Activated B cell treated with CpG ODN at 0.5 μM for 24 hours (primary cell): ENCODE measurements around the gene DST. TPM values are rescaled to one million over a fixed set of nuclear protein-coding genes. Genes with fewer than 3 reads are reported as not detected.

ENCODE experiments used
- ATAC-seq: fragments of 200-7000 bp; cut with Tn5 transposase; one replicate; pipeline ENCODE4 v1.10.0; 2021; ENCODE audit warnings: low read depth, mild to moderate bottlenecking, moderate library complexity
- CTCF ChIA-PET: fragments of 350-600 bp; sonication (Branson Sonifier 250); formaldehyde crosslinking; loops from one replicate; lab custom pipeline; 2021; ENCODE audit warnings: antibody characterized with exemption; lab: Charles Lee
- POLR2A ChIA-PET: fragments of 350-600 bp; sonication (Branson Sonifier 250); formaldehyde crosslinking; loops from one replicate; lab custom pipeline; 2021; ENCODE audit warnings: antibody characterized with exemption; lab: Charles Lee
- DNase-seq: peaks from one replicate; pipeline ENCODE4 v3.0.0; 2022
- H3K27ac Mint-ChIP-seq: one replicate; pipeline ENCODE4 v1.8.0; 2020; ENCODE audit warnings: mixed read lengths
- H3K27me3 Mint-ChIP-seq: one replicate; pipeline ENCODE4 v1.8.0; 2021; ENCODE audit warnings: mixed read lengths
- H3K36me3 Mint-ChIP-seq: one replicate; pipeline ENCODE4 v1.8.0; 2021; ENCODE audit warnings: low read depth, mixed read lengths
- H3K4me1 Mint-ChIP-seq: one replicate; pipeline ENCODE4 v1.8.0; 2021; ENCODE audit warnings: mixed read lengths
- H3K4me3 Mint-ChIP-seq: one replicate; pipeline ENCODE4 v1.8.0; 2020; ENCODE audit warnings: mild to moderate bottlenecking, mixed read lengths
- H3K9me3 Mint-ChIP-seq: one replicate; pipeline ENCODE4 v1.8.0; 2020; ENCODE audit warnings: mixed read lengths
- CTCF ChIP-seq: fragments of 200-600 bp; IDR thresholded peaks from one replicate; pipeline ENCODE4 v1.8.0; 2022; ENCODE audit warnings: antibody characterized with exemption, mild to moderate bottlenecking
- intact Hi-C: fragments of 100-400 bp; cut with micrococcal nuclease; formaldehyde crosslinking; loops from one replicate; pipeline ENCODE4 v1.15.1; 2024
- total RNA-seq: library from RNA; stranded (reverse); gene quantifications from 2 replicates; pipeline ENCODE4 v1.2.3, GENCODE V29; 2022

Gene DST
- total RNA-seq, 1 donor from 2014 or later: 1.3 TPM

DNA sequence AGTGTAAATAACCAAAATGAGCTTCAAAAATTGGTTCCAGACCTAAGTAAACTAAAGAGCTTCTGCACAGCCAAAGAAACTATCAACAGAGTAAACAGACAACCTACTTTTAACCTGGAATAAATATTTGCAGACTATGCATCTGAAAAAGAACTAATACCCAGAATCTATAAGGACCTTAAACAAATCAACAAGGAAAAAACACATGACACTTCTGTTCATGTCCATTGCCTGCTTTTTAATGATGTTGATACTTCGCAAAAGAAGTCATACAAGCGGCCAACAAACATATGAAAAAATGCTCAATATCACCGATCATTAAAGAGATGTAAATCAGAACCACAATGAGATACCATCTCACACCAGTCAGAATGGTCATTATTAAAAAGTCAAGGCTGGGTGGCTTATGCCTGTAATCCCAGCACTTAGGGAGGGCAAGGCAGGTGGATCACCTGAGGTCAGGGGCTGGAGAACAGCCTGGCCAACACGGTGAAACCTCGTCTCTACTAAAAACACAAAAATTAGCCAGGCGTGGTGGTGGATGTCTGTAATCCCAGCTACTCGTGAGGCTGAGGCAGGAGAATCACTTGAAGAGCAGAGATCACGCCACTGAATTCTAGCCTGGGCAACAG is 42.5 kb upstream of the DST start:
- no peak overlapping the region for H3K27ac Mint-ChIP-seq
- DNase-seq (no peak), ATAC-seq (no peak)
- no peak for TF ChIP-seq CTCF
- H3K4me3 Mint-ChIP-seq: no peak overlapping the region
- H3K9me3 Mint-ChIP-seq: no peaks in the 10 kb centered on the region
- no peaks in the 10 kb centered on the region for H3K4me1 Mint-ChIP-seq
- H3K27me3 Mint-ChIP-seq: no peaks in the 10 kb centered on the region
- ChIA-PET CTCF (no interaction called here), POLR2A (no interaction called here)
- H3K36me3 Mint-ChIP-seq: no peaks in the 10 kb centered on the region
- intact Hi-C loops: no loop called here

GRCh38 chr6:56684342-56685101 is 41.8 kb upstream of the DST start:
- intact Hi-C loops: no loop called here
- no peaks in the 10 kb centered on the region for H3K4me1 Mint-ChIP-seq
- POLR2A ChIA-PET: no interaction called here
- H3K36me3 Mint-ChIP-seq: no peaks in the 10 kb centered on the region
- H3K4me3 Mint-ChIP-seq: no peak overlapping the region
- H3K27ac Mint-ChIP-seq: no peak overlapping the region
- no peaks in the 10 kb centered on the region for H3K27me3 Mint-ChIP-seq
- CTCF ChIA-PET: no interaction called here
- no peak for TF ChIP-seq CTCF
- H3K9me3 Mint-ChIP-seq: no peaks in the 10 kb centered on the region
- no peak for DNase-seq
- ATAC-seq: no peak

DNA sequence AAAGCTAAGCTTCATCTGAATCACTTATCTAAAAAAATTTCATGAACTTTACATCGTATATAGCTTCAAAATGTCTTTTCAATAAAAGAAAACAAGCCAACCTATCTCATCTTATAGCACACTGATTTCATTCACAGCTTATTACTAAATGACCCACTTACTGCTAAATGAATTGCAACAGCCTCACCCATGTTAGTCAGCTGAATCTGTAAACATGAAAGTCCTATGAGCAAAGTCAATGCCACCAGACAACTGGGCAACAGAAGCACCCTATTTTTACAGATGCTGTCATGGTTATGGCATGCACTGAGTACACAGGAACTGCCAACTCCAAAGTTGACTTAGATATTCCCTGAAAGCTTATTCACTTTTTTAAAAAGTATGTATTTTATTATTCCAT is 41.2 kb upstream of the DST start:
- ATAC-seq (no peak), DNase-seq (no peak)
- TF ChIP-seq CTCF: no peak
- CTCF ChIA-PET: no interaction called here
- Mint-ChIP-seq H3K4me3 (no peak overlapping the region), H3K4me1 (no peaks in the 10 kb centered on the region), H3K27ac (no peak overlapping the region), H3K27me3 (no peaks in the 10 kb centered on the region), H3K36me3 (no peaks in the 10 kb centered on the region), H3K9me3 (no peaks in the 10 kb centered on the region)
- POLR2A ChIA-PET: no interaction called here
- intact Hi-C loops: no loop called here

DNA sequence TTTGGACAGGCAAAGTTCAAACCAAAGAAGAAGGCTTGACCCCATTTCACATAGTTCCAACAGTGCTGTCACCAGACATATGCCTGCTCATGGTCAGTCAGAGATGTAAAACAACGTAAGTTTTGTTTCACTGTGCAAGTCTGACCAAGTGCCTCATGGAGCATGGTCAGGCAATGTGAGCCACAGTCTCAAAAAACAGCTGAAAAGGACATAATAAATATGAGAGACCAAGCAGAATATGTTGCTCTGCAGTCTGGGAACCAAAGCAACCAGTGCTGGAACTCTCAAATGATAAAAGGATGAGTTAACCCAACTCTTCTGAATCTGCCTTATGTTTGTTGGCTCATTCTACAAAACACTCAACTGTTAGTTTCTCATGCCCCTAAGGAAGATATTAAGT is 39.9 kb upstream of the DST start:
- intact Hi-C loops: no loop called here
- CTCF ChIA-PET: no interaction called here
- Mint-ChIP-seq H3K36me3 (no peaks in the 10 kb centered on the region), H3K4me3 (no peak overlapping the region), H3K9me3 (no peaks in the 10 kb centered on the region), H3K4me1 (no peaks in the 10 kb centered on the region), H3K27ac (no peak overlapping the region), H3K27me3 (no peaks in the 10 kb centered on the region)
- DNase-seq (no peak), ATAC-seq (no peak)
- POLR2A ChIA-PET: no interaction called here
- no peak for TF ChIP-seq CTCF

DNA sequence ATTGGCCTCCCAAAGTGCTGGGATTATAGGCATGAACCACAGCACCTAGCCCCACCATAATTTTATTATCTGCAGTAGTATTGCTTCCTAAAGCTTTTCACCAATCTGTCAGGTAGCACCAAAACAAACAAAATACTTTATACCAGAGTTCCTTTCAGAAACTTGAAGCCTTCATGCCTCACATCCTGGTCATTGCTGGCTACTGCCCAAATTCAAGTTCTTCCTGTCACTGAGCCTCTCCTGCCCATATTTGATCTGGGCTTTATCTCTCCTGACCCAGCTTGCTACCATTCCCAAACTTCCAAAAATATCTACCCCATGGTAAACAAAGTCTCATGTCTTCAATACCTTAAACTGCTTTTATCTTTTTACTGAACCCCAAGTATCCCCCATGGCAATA is 34.9 kb upstream of the DST start:
- DNase-seq (no peak), ATAC-seq (no peak)
- Mint-ChIP-seq H3K9me3 (no peaks in the 10 kb centered on the region), H3K4me1 (no peaks in the 10 kb centered on the region), H3K27me3 (no peaks in the 10 kb centered on the region), H3K4me3 (no peak overlapping the region), H3K27ac (no peak overlapping the region), H3K36me3 (no peaks in the 10 kb centered on the region)
- TF ChIP-seq CTCF: no peak
- ChIA-PET POLR2A (interaction anchor here (0.6 kb wide), 1 partner anchor 1268 kb away, joined by 4 read pairs; no protein-coding TSS in a partner anchor), CTCF (no interaction called here)
- intact Hi-C loops: no loop called here
